ENCODE measurements around the gene BTNL8.

DNA sequence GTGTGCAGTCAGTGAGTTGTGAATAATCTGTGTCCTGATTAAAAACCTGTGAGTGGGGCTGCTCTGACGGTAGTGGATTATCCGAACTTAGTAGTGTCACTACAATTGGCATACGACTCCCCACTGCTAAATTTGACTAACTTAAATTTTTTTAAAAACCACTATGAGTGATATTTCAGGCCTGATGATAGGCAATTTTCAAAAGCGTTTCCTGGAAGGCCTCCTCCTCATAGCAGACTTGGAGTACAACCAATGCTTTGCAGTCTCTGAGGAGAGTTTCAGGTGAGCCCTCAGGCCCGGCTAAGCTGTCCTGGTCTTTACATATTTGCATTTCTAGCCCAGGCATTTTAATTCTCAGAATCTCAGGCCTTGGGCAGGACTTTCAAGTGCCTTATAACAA lies 10.8 kb downstream of the BTNL8 start:
- TF ChIP-seq, protein P1, sequence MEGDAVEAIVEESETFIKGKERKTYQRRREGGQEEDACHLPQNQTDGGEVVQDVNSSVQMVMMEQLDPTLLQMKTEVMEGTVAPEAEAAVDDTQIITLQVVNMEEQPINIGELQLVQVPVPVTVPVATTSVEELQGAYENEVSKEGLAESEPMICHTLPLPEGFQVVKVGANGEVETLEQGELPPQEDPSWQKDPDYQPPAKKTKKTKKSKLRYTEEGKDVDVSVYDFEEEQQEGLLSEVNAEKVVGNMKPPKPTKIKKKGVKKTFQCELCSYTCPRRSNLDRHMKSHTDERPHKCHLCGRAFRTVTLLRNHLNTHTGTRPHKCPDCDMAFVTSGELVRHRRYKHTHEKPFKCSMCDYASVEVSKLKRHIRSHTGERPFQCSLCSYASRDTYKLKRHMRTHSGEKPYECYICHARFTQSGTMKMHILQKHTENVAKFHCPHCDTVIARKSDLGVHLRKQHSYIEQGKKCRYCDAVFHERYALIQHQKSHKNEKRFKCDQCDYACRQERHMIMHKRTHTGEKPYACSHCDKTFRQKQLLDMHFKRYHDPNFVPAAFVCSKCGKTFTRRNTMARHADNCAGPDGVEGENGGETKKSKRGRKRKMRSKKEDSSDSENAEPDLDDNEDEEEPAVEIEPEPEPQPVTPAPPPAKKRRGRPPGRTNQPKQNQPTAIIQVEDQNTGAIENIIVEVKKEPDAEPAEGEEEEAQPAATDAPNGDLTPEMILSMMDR (IDR thresholded peaks at IDR 0.05; ENCODE audit: low read depth, low read length, poor library complexity, severe bottlenecking), result no peak
- no peak for TF ChIP-seq EZH2phosphoT487 (IDR thresholded peaks at IDR 0.05; ENCODE audit: borderline replicate concordance, low read length)
